Right lung (tissue), 5 donors: ENCODE measurements around the gene PCGF2. TPM values are rescaled to one million over a fixed set of nuclear protein-coding genes. Genes with fewer than 3 reads are reported as not detected.

Experiments
- DNase-seq, 2 donors: peaks; one replicate each; pipeline ENCODE4 v3.0.0-alpha.2; 2013
- polyA plus RNA-seq, 5 donors: library from polyadenylated mRNA; unstranded; fragments of 120-200 nt; gene quantifications; one replicate each; pipeline versions ENCODE4 v1.2.1 to v1.2.3, GENCODE V29; 2013; ENCODE audit warnings: inconsistent platforms in 1 of 5, low replicate concordance in 1 of 5; ENCODE audit not compliant: insufficient read length in 5 of 5, insufficient read depth in 1 of 5

The PCGF2 gene
- polyA plus RNA-seq, 5 donors = 63.6 to 108 (median 89.9) TPM

DNA sequence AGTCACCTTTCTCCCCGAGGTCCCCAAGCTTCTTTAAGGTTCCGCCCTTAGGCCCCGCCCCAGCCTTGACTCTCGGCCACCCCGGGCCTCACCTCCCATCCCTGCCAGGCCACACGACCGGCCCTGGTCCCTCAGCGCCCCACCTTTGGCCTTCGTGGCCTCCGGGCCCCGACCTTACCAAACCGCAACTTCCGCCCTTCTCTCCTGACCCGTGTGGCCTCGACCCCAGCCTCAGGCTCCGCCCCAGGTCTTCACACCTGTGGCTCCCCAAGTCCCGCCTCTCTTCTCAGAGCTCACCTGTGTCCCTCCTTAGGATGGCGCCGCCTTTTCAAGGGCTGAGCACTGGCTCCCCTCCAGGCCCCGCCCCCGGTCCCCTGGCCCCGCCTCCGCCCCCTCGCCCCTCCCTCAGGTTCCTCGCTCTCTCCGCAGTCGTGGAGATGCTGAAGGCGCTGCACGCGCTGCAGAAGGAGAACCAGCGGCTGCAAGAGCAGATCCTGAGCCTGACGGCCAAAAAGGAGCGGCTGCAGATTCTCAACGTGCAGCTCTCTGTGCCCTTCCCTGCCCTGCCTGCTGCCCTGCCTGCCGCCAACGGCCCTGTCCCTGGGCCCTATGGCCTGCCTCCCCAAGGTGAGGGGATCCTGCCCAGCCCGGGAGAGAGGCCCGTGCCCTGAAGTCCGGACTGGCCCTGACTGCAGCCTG lies 28.0 kb downstream of the PCGF2 start:
- no peak for DNase-seq

DNA sequence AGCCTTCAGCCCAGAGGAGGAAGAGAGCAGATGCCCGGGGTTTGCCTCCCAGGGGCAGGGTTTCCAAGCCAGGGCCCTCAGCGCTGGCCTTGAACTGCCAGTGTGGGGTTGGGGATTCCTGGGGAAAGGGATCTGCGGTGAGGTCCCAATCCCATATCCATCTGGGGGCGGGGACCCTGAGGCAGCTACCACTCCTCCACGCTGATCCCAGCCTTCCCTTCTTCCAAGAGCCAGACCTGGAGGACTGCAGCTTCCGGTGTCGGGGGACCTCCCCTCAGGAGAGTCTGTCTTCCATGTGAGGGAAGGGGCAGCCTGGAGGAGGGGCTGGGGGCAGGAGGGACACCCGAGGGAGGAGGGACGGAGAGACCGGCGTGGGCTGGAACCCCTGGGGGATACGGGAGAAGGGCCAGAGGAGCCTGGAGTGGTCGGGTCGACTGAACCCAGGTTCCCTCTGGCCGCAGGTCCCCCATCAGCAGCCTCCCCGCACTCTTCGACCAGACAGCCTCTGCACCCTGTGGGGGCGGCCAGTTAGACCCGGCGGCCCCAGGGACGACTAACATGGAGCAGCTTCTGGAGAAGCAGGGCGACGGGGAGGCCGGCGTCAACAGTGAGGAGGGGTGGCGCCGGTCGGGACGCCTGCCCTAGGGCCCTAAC lies 28.7 kb downstream of the PCGF2 start:
- no peak for DNase-seq

DNA sequence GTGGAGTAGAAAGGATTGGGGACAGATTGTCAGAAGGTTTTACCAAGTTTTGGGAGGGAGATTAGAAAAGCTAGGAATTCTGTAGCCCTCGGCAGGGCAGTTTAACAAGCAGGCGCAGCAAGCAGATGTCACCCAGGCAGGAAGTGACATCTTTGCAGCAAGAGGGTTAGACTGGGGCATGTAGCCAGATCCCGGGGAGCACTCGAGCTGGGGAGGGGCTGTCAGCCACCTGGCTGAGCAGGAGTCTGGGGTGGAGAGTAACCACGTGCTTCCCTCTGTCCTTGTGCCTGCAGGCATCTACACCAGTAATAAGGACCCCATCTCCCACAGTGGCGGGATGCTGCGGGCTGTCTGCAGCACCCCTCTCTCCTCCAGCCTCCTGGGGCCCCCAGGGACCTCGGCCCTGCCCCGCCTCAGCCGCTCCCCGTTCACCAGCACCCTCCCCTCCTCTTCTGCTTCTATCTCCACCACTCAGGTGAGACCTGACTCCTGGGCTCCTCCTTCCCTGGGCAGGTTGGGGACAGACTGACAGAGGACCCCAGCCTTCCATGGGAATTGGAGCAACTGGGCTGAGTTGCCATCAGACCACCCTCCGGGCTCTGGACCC lies 30.9 kb downstream of the PCGF2 start:
- no peak for DNase-seq

- no peak for DNase-seq
Observed at GRCh38 chr17:38716368-38717005, 31.6 kb downstream of the PCGF2 start.

GRCh38 chr17:38715216-38715943 lies 32.8 kb downstream of the PCGF2 start:
- no peak for DNase-seq

DNA sequence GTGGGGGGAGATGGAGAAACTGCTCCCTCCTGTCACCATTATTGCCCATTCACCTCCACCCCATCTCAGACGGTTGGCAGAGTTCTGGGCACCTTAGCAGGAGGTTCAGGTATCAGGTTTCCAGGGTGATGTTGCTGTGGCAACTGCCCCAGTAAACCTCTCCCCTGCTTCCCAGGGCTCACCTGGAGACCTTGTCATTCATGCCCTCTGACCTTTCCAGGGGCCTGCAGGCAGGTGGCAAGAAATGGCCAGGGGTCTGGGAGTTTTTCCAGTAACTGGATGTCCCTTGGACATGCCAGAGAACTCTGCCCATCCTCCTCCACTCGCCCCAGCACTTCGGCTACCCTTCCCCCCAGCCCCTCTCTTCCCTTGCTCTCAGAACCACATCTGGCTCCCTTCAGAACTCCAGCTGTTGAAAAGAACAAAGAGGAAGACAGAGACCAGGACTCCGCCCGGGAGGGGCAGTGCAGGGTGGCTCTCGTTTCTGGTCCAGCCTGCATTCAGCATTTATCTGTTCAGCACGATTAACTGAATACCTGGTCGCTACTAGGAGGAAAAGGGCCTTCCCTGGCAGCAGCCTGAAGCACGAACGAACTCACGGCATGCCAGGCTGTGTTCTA lies 34.6 kb downstream of the PCGF2 start:
- no peak for DNase-seq

DNA sequence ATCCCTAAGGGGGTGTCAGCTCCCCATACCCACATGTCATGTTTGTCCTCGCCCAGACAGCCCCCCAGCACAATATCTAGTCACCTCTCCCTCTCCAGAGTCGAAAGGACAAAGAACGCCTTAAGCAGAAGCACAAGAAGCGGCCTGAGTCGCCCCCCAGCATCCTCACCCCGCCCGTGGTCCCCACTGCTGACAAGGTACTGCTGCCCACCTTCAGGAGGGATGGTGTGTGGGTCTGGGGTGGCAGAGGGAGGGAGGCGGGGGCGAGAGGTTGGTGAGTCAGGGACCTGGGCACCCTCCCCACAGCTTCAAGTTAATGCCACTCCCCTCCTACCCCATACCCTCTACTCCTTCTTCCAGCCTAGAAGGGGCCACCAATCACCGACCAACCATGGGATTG lies 35.5 kb downstream of the PCGF2 start:
- DNase-seq = no peak

- DNase-seq = no peak
Observed at GRCh38 chr17:38711792-38712571, 36.2 kb downstream of the PCGF2 start.

- DNase-seq = no peak
Observed at GRCh38 chr17:38710985-38711384, 37.2 kb downstream of the PCGF2 start.

- no peak for DNase-seq
Observed at GRCh38 chr17:38710604-38710962, 37.6 kb downstream of the PCGF2 start.

DNA sequence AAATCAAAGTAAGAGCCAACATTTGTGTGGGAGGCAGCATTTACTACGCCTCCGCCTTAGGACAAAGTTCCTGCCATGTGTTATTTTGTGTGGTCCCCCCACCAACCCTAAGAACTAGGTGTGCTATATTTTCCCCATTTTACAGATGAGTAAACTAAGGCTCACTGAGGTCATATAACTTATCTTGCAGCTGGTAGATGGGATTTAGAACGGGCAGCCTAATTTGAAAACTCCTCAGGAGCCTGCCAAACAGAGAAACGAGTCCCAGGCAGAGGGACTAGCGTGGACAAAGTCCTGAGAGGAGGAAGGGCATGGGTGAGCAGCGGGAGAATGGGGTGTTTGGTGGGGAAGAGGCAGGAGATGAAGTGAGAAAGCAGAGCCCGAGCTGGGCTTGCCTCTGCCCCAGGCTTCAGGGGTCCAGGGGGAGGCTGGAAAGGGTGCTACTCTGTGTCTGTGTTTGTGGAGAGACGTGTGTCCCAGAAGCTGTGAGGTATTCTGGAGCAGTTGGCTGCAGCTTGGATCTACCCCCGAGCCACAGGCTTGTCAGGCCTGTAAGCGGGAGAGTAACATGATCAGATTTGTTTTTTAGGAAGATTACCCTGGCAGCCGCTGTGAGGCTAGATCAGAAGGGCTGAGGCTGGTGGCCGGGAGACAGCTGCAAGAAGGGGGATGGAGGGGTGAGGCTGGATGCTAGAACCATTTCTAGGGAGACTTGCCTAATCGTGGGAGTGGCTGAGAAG lies 38.1 kb downstream of the PCGF2 start:
- no peak for DNase-seq

DNA sequence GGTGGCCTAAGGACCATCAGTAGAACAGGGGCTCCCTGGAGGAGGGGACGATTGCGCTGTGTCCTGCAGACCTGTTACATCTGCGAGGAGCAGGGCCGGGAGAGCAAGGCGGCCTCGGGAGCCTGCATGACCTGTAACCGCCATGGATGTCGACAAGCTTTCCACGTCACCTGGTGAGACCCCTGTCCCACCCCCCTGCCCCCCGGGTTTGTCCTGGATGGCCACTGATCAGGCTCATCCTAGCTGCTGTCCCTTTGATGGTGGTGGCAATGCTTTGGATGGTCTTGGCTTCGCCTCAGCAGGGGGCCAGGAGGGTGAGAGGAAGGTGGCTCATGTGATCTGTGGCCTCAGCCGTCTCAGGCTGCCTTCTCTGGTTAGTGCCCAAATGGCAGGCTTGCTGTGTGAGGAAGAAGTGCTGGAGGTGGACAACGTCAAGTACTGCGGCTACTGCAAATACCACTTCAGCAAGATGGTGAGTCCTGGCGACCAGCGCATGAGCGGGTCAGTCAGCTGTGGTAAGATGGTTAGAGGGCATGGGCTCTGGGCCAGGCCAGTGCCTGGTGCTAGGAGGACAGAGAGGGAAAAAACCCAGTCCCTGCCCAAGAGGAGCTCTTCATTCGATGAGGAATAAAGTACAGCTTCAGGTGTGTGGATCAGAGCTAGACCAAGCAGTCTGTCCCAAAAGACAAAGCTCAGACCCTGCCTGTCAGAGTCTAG lies 38.9 kb downstream of the PCGF2 start:
- no peak for DNase-seq

DNA sequence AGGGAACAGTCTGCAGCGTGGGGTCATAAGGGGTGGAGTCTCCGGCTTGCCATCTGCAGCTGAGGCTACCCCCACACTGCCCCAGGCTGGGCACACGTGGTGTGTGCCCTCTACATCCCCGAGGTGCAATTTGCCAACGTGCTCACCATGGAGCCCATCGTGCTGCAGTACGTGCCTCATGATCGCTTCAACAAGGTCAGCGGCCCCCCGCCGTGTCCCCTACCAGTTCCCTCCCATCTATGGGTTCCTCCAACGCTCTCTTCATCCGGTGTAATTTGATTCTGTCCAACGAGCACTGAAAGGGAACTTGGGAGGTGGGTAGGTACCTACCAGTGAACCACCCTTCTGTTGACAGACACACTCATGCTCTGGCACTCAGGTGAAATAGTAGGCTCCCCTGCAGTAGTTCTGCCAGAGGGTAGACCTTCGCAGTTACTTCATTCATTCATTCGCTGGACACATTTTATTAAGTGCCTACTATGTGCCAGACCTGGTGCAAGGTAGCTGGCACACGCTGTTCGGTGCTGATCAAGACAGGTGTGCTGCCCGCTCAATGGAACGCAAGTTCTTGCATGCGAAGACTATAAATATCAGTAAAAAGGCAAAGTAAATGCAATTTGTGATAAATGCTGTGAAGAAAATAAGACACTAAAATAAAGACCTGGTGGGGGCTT lies 40.3 kb downstream of the PCGF2 start:
- no peak for DNase-seq

DNA sequence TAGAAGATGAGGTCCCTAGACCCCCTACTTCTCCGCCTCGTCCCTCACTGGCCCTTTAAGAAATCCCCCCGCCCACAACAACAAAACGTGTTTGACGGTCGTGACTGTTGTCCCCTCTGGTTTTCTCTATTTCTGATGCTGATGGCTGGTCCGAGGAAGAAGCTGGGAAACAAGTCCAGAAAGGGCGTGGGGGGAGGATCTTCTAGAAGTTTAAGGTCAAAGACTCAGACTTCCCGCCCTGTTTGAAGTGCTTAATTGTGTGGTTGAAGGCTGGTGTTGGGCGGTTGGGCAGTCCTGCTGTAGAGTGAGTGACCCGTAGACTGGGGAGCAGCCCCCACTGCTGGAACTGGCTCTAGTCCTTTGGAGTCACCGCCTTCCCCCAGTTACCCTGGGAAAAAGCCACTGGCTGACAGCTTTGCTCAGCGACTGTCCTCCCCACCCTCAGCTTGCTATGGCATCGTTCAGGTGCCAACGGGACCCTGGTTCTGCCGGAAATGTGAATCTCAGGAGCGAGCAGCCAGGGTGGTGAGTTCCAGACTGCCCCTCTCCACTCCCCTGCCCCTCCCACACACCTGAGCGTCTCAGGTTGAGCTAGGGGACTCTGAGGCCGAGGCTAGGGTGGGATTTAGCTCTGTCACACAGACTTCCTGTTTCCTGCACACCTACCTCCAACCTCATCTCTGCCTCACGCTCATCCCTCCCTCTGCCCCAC lies 41.5 kb downstream of the PCGF2 start:
- no peak for DNase-seq

DNA sequence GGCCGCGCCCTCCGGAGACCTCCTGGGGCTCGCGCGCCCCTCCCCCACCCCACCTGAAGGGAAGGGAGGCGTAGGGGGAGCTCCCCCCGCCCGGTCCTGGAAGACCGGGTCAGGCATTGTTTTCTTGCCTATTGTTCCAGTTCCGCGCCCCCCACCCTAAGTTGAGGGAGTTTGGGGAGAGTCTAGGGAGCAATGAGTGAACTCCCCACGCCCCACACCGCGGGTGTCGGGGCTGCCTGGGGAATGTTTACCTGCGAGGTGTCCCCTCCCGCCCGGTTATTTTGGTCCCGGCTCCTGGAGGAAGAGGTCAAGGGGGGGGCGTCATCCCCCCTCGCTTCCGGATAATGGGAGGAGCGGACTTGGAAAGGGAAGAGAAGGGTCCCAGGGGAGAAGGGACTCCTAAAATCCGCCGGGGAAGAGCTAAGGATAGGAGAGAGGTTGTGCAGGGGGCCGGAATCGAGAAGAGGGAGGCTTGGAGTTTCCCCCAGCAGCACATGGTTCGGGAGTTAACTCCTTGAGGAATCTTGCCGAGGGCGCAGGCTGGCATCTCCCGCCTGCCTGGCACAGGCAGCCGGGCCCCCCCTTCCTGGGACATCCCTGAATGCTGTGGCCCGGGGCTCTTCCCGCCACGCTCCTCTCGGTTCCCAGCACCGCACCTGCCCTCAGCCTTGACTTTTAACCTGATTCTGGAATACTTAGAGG lies 42.2 kb downstream of the PCGF2 start:
- no peak for DNase-seq

DNA sequence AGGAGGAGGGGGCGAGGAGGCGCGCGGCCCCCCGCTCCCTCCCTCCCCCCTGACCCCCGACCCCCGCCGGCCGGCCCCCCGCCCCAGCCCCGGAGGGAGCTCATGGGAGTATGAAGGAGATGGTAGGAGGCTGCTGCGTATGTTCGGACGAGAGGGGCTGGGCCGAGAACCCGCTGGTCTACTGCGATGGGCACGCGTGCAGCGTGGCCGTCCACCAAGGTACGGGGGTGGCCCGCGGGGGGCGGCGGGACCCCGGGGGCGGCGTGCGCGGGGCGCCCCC lies 42.7 kb downstream of the PCGF2 start:
- no peak for DNase-seq

- DNase-seq = peak in 1 of 2 donors; percentile 72
Observed at GRCh38 chr17:38704606-38705522, 43.3 kb downstream of the PCGF2 start, which contains the start of gene MLLT6. Gene MLLT6, plus strand, starts transcription at chr17:38705273. Its CDS starts 360 bp downstream, at chr17:38705633.
